NK-92 treated with Interleukin-12 subunit alpha and Interleukin-12 subunit beta, amount 100 ng/mL, for 24 hours (cell line): Measurements from ENCODE around the gene FLNC.

Source experiments
- DNase-seq: peaks from one replicate; lab custom pipeline; 2025; lab: John Stamatoyannopoulos, UW

Gene FLNC

GRCh38 chr7:128865996-128866877 lies 36.0 kb downstream of the FLNC start:
- DNase-seq: no peak

GRCh38 chr7:128867241-128867640 lies 37.0 kb downstream of the FLNC start:
- no peak for DNase-seq

GRCh38 chr7:128867842-128868623 lies 37.8 kb downstream of the FLNC start:
- no peak for DNase-seq

GRCh38 chr7:128868624-128869137 lies 38.5 kb downstream of the FLNC start:
- DNase-seq: no peak

GRCh38 chr7:128869138-128869943 lies 39.1 kb downstream of the FLNC start:
- DNase-seq: no peak

- DNase-seq: no peak
Observed at GRCh38 chr7:128869944-128870285, 39.7 kb downstream of the FLNC start.

GRCh38 chr7:128871050-128871449 lies 40.8 kb downstream of the FLNC start:
- no peak for DNase-seq

GRCh38 chr7:128872394-128872824 lies 42.2 kb downstream of the FLNC start:
- no peak for DNase-seq

GRCh38 chr7:128873234-128873633 lies 43.0 kb downstream of the FLNC start:
- no peak for DNase-seq

GRCh38 chr7:128874140-128875031 lies 44.2 kb downstream of the FLNC start:
- DNase-seq: no peak

GRCh38 chr7:128875523-128875948 lies 45.3 kb downstream of the FLNC start:
- no peak for DNase-seq

GRCh38 chr7:128876127-128876526 lies 45.9 kb downstream of the FLNC start:
- no peak for DNase-seq

GRCh38 chr7:128876586-128876977 lies 46.4 kb downstream of the FLNC start:
- DNase-seq: no peak

- no peak for DNase-seq
Observed at GRCh38 chr7:128876978-128877755, 47.0 kb downstream of the FLNC start.

- no peak for DNase-seq
Observed at GRCh38 chr7:128877756-128878120, 47.5 kb downstream of the FLNC start.

GRCh38 chr7:128878226-128879105 lies 48.3 kb downstream of the FLNC start:
- DNase-seq: no peak

GRCh38 chr7:128879461-128879938 lies 49.3 kb downstream of the FLNC start:
- no peak for DNase-seq

GRCh38 chr7:128879939-128880746 lies 49.9 kb downstream of the FLNC start:
- no peak for DNase-seq
